Liver (tissue), 3 donors: Measurements from ENCODE around the gene WSCD1.

ENCODE experiments used
- GABPA ChIP-seq, 2 donors: IDR thresholded peaks in 1 of 2; conservative IDR thresholded peaks in 1 of 2; 2 replicates each; pipeline ENCODE4 v1.6.1; 2016; ENCODE audit warnings: antibody characterized with exemption in 2 of 2, mild to moderate bottlenecking in 1 of 2, moderate library complexity in 1 of 2
- RXRA ChIP-seq, 2 donors: IDR thresholded peaks; 2 replicates each; pipeline ENCODE4 v1.6.1; 2017 to 2018; ENCODE audit warnings: antibody characterized with exemption in 2 of 2, mild to moderate bottlenecking in 1 of 2
- TAF1 ChIP-seq: conservative IDR thresholded peaks from 2 replicates; pipeline ENCODE4 v1.6.1; 2016; ENCODE audit warnings: antibody characterized with exemption, mild to moderate bottlenecking
- TF ChIP-seq, protein P1 (sequence below): fragments of 150-350 bp; IDR thresholded peaks from 2 replicates; pipeline ENCODE4 v1.5.1; 2017; ENCODE audit warnings: improper control_type of control experiment, low read depth, low read length; ENCODE audit not compliant: missing input control
- TF ChIP-seq, protein P2 (sequence below): IDR thresholded peaks from 2 replicates; pipeline ENCODE4 v1.6.1; 2016; ENCODE audit warnings: antibody characterized with exemption, mild to moderate bottlenecking
- donor health status: healthy.
- donor health status: healthy.

GRCh38 chr17:6172642-6173330 lies 102.6 kb downstream of the WSCD1 start:
- TF ChIP-seq, protein P1, sequence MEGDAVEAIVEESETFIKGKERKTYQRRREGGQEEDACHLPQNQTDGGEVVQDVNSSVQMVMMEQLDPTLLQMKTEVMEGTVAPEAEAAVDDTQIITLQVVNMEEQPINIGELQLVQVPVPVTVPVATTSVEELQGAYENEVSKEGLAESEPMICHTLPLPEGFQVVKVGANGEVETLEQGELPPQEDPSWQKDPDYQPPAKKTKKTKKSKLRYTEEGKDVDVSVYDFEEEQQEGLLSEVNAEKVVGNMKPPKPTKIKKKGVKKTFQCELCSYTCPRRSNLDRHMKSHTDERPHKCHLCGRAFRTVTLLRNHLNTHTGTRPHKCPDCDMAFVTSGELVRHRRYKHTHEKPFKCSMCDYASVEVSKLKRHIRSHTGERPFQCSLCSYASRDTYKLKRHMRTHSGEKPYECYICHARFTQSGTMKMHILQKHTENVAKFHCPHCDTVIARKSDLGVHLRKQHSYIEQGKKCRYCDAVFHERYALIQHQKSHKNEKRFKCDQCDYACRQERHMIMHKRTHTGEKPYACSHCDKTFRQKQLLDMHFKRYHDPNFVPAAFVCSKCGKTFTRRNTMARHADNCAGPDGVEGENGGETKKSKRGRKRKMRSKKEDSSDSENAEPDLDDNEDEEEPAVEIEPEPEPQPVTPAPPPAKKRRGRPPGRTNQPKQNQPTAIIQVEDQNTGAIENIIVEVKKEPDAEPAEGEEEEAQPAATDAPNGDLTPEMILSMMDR: no peak
- TF ChIP-seq RXRA (IDR thresholded peaks at IDR 0.05): no peak
- TF ChIP-seq GABPA (IDR thresholded peaks at IDR 0.05 in 1 of 2, conservative IDR thresholded peaks at IDR 0.05 in 1 of 2): no peak
- no peak for TF ChIP-seq TAF1
- TF ChIP-seq, protein P2, sequence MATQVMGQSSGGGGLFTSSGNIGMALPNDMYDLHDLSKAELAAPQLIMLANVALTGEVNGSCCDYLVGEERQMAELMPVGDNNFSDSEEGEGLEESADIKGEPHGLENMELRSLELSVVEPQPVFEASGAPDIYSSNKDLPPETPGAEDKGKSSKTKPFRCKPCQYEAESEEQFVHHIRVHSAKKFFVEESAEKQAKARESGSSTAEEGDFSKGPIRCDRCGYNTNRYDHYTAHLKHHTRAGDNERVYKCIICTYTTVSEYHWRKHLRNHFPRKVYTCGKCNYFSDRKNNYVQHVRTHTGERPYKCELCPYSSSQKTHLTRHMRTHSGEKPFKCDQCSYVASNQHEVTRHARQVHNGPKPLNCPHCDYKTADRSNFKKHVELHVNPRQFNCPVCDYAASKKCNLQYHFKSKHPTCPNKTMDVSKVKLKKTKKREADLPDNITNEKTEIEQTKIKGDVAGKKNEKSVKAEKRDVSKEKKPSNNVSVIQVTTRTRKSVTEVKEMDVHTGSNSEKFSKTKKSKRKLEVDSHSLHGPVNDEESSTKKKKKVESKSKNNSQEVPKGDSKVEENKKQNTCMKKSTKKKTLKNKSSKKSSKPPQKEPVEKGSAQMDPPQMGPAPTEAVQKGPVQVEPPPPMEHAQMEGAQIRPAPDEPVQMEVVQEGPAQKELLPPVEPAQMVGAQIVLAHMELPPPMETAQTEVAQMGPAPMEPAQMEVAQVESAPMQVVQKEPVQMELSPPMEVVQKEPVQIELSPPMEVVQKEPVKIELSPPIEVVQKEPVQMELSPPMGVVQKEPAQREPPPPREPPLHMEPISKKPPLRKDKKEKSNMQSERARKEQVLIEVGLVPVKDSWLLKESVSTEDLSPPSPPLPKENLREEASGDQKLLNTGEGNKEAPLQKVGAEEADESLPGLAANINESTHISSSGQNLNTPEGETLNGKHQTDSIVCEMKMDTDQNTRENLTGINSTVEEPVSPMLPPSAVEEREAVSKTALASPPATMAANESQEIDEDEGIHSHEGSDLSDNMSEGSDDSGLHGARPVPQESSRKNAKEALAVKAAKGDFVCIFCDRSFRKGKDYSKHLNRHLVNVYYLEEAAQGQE: no peak
